Calu3 (cell line): ENCODE measurements around the gene VPREB1. TPM values are rescaled to one million over a fixed set of nuclear protein-coding genes. Genes with fewer than 3 reads are reported as not detected.

ENCODE experiments used
- BruUV-seq: library from RNA; stranded (reverse); fragments of 400-500 nt; replicated peaks from 2 replicates; lab custom pipeline; 2021; lab: Mats Ljungman, UMichigan
- CTCF ChIA-PET: fragments of 300-600 bp; sonication (Branson Sonifier 250); formaldehyde crosslinking; loops from one replicate; lab custom pipeline; 2022; ENCODE audit warnings: antibody characterized with exemption; lab: Charles Lee
- DNase-seq: peaks from one replicate; pipeline ENCODE4 v3.0.0; 2022
- H3K27ac Mint-ChIP-seq: one replicate; pipeline ENCODE4 v1.8.0; 2022; ENCODE audit warnings: mixed read lengths; ENCODE audit not compliant: unreplicated experiment
- H3K27me3 Mint-ChIP-seq: one replicate; pipeline ENCODE4 v1.8.0; 2022; ENCODE audit warnings: mixed read lengths; ENCODE audit not compliant: unreplicated experiment
- H3K36me3 Mint-ChIP-seq: one replicate; pipeline ENCODE4 v1.8.0; 2022; ENCODE audit warnings: mild to moderate bottlenecking, moderate library complexity, mixed read lengths; ENCODE audit not compliant: insufficient read depth, unreplicated experiment
- H3K4me1 Mint-ChIP-seq: one replicate; pipeline ENCODE4 v1.8.0; 2022; ENCODE audit warnings: mild to moderate bottlenecking, low read depth, mixed read lengths; ENCODE audit not compliant: unreplicated experiment
- H3K4me3 Mint-ChIP-seq: one replicate; pipeline ENCODE4 v1.8.0; 2022; ENCODE audit warnings: mild to moderate bottlenecking, low read depth, moderate library complexity, mixed read lengths; ENCODE audit not compliant: unreplicated experiment
- H3K9me3 Mint-ChIP-seq: one replicate; pipeline ENCODE4 v1.8.0; 2022; ENCODE audit warnings: low read depth, mixed read lengths; ENCODE audit not compliant: unreplicated experiment
- CTCF ChIP-seq: fragments of 200-600 bp; IDR thresholded peaks from one replicate; pipeline ENCODE4 v1.8.0; 2022; ENCODE audit warnings: antibody characterized with exemption; ENCODE audit not compliant: unreplicated experiment
- intact Hi-C: fragments of 100-400 bp; cut with micrococcal nuclease; formaldehyde crosslinking; loops from one replicate; pipeline ENCODE4 v1.10.0; 2022; ENCODE audit not compliant: unreplicated experiment
- total RNA-seq: library from RNA; stranded (reverse); gene quantifications from 2 replicates; pipeline ENCODE4 v1.2.3, GENCODE V29; 2022

The VPREB1 gene
- total RNA-seq, 1 experiment from 2014 or later, result not detected

GRCh38 chr22:22200569-22201184 lies 43.9 kb upstream of the VPREB1 start:
- no peaks in the 10 kb centered on the region for H3K36me3 Mint-ChIP-seq
- no peaks in the 10 kb centered on the region for H3K4me1 Mint-ChIP-seq
- no TSS peak for BruUV-seq
- no peaks in the 10 kb centered on the region for H3K9me3 Mint-ChIP-seq
- intact Hi-C loops, result no loop called here
- no peak for TF ChIP-seq CTCF
- CTCF ChIA-PET, result no interaction called here
- H3K4me3 Mint-ChIP-seq, result no peak overlapping the region
- no peak for DNase-seq
- H3K27me3 Mint-ChIP-seq, result peaks cover 81% of the 10 kb centered on the region
- H3K27ac Mint-ChIP-seq, result no peak overlapping the region

GRCh38 chr22:22201185-22201929 lies 43.2 kb upstream of the VPREB1 start:
- Mint-ChIP-seq H3K36me3 (no peaks in the 10 kb centered on the region), H3K27ac (no peak overlapping the region), H3K27me3 (peaks cover 74% of the 10 kb centered on the region), H3K4me3 (no peak overlapping the region), H3K4me1 (peaks cover 7% of the 10 kb centered on the region), H3K9me3 (no peaks in the 10 kb centered on the region)
- CTCF ChIA-PET, result no interaction called here
- TF ChIP-seq CTCF, result peak; percentile 57
- peak; percentile 59 for DNase-seq
- intact Hi-C loops, result no loop called here
- BruUV-seq, result no TSS peak

- no TSS peak for BruUV-seq
- intact Hi-C loops, result no loop called here
- CTCF ChIA-PET, result interaction anchor here (0.5 kb wide), 1 partner anchor 104 kb away, joined by 3 read pairs; no protein-coding TSS in a partner anchor
- Mint-ChIP-seq H3K9me3 (no peaks in the 10 kb centered on the region), H3K4me3 (no peak overlapping the region), H3K36me3 (no peaks in the 10 kb centered on the region), H3K4me1 (peaks cover 9% of the 10 kb centered on the region), H3K27ac (no peak overlapping the region), H3K27me3 (peaks cover 68% of the 10 kb centered on the region)
- DNase-seq, result no peak
- TF ChIP-seq CTCF, result no peak
These were observed 42.6 kb upstream of the VPREB1 start for GRCh38 chr22:22201930-22202343.

GRCh38 chr22:22203048-22203971 lies 41.3 kb upstream of the VPREB1 start:
- CTCF ChIA-PET, result interaction anchor here (0.7 kb wide), 1 partner anchor 194 kb away, joined by 3 read pairs; no protein-coding TSS in a partner anchor
- Mint-ChIP-seq H3K36me3 (no peaks in the 10 kb centered on the region), H3K27ac (no peak overlapping the region), H3K9me3 (no peaks in the 10 kb centered on the region), H3K27me3 (peaks cover 54% of the 10 kb centered on the region), H3K4me3 (no peak overlapping the region), H3K4me1 (peaks cover 9% of the 10 kb centered on the region)
- intact Hi-C loops, result no loop called here
- DNase-seq, result no peak
- BruUV-seq, result no TSS peak
- TF ChIP-seq CTCF, result no peak
